GM23338 (cell line): ENCODE data around the gene RTN4RL1.

ENCODE experiments used
- CTCF ChIP-seq, 2 experiments: fragments of 200-600 bp in 1 of 2; sonication (generic) in 1 of 2; conservative IDR thresholded peaks; 2 replicates each; pipeline versions ENCODE4 v1.5.1 to v1.6.1; 2016 to 2017; ENCODE audit warnings: antibody characterized with exemption in 2 of 2, low read depth in 2 of 2, mild to moderate bottlenecking in 2 of 2, moderate library complexity in 1 of 2
- EZH2 ChIP-seq: fragments of 200-600 bp; sonication (generic); IDR thresholded peaks from one replicate; pipeline ENCODE4 v1.8.0; 2017; ENCODE audit warnings: antibody characterized with exemption, mild to moderate bottlenecking, low read depth; ENCODE audit not compliant: unreplicated experiment
- EZH2phosphoT487 ChIP-seq: fragments of 200-600 bp; sonication (generic); IDR thresholded peaks from one replicate; pipeline ENCODE4 v1.8.1; 2018; ENCODE audit warnings: antibody characterized with exemption; ENCODE audit not compliant: unreplicated experiment
- JUNB ChIP-seq: IDR thresholded peaks from one replicate; pipeline ENCODE4 v1.6.1; 2016; ENCODE audit warnings: antibody characterized with exemption; ENCODE audit not compliant: unreplicated experiment
- POLR2AphosphoS5 ChIP-seq: IDR thresholded peaks from 2 replicates; pipeline ENCODE4 v1.6.1; 2016; ENCODE audit warnings: antibody characterized with exemption, low read depth
- STAT1 ChIP-seq: IDR thresholded peaks from one replicate; pipeline ENCODE4 v1.6.1; 2016; ENCODE audit warnings: antibody characterized with exemption; ENCODE audit not compliant: unreplicated experiment
- ZNF331 ChIP-seq: fragments of 250-450 bp; sonication (Bioruptor Pico); IDR thresholded peaks from 2 replicates; pipeline ENCODE4 v1.5.0; 2020; ENCODE audit warnings: low read depth, mild to moderate bottlenecking, moderate library complexity
- ZNF462 ChIP-seq: fragments of 250-450 bp; sonication (Bioruptor Pico); IDR thresholded peaks from 2 replicates; pipeline ENCODE4 v1.5.0; 2020; ENCODE audit warnings: mild to moderate bottlenecking, moderate library complexity

- TF ChIP-seq CTCF (conservative IDR thresholded peaks at IDR 0.05; ENCODE audit: low read depth in 2 of 2) (no peak), POLR2AphosphoS5 (no peak), EZH2 (no peak), EZH2phosphoT487 (no peak), ZNF462 (CRISPR knock-in tag) (no peak), JUNB (no peak), ZNF331 (no peak), STAT1 (no peak)
Observed at GRCh38 chr17:1989135-1989534, 36.0 kb downstream of the RTN4RL1 start.
